Activated CD4-positive, alpha-beta T cell treated with anti-CD3 and anti-CD28 coated beads, Interleukin-2, amount 50 U/mL, for 24 hours (primary cell): ENCODE results near the gene OTULIN.

Experiments
- DNase-seq, 2 donors: peaks; one replicate each; pipeline ENCODE4 v3.0.0-alpha.2; 2020; ENCODE audit warnings: low read depth in 1 of 2, low spot score in 1 of 2

The OTULIN gene

DNA sequence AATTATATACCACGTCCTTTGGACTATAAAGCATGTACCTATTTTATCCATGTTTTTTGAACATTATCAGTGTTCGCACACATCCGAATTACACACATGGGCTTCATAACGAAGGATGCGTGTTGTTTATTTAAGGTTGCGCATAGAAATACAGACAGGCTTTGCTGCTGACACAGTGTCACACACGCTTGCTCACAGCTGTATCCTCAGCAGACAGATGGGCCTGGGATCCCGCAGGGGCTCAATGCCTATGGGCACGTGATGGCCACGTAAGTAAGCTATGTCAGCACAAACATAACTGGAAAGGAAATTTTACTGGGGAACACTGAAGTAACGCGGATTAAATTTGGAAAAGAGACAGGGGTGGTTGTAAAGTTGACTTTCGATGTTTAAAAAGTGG is 76.6 kb downstream of the OTULIN start:
- no peak for DNase-seq

DNA sequence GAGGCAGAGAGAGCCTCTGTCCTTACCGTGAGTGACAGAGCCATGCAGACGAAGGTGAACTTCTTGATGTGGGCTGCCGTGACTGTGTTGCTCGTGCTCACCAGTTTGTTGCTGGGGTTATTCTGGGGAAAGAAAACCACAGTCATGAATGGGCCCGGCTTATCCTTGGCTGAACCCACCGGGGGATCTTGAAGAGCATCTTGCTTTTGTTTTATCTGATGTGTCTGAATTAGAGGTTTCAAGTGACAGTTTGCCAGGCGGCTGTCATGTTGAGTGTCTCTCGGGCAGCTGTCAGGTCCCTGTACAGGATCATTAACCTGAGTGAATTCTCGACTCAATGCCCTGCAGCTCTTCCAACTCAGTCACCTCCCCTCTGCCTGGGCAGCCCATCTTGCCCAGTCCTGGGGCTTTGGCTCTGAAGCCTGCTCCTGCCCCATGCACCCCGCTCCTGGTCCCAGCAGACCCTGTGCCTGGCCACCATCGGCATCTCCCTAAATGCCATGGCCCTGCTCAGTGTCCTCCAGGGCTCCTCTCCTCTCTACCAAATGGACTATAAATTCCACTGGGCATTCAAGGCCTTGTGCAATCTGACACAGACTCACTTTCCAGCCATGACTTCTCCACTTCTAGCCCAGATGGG is 77.4 kb downstream of the OTULIN start:
- DNase-seq = no peak

DNA sequence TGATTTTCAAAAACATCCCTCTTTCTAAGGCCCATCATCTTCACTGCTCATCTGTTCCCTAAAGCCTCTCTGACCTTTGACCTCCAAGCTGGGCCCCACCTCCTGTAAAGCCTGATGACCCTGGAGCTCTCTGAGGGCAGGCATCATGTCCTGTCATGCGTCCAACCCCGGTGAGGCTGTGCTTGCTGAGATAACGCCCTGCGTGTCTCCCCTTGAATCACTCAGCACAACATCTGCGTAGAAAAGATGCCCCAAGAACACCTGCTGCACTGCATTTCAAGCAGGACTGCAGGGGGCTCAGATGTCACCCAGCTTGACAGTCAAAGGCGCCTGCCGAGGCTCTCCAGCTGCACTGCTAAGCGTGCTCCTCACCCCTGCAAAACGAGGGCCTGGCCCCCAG is 78.0 kb downstream of the OTULIN start:
- DNase-seq = no peak

DNA sequence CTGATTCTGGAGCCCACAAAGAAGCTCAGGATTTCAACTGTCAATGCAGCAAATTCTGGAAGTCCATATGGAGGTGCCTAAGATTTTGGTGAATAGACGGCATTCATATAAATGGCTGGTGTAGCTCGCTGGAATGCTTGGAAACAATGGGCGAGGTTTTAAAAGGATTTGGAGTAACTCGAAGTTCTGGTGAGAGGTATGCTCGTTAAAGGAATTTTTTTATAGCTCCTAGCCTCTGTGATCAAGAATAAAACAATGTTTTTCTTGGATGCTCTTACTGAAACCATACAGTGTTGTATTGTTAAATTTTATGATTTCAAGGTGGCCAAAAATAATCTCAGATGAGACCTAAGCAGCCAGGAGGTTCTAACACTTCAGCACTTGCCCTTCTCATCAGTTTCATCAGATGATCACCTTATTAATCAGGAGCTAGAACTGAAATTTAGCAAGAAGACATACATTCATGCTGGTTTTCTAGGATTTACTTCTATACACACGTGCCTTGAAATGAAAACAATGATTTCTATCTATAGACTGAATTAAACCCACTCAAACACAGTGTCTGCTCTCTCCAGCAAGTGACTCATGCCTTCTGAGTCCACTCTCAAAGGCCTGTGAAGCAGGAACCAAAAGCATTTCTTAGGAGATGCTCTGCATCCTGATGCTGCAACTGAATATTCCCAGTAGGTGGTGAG is 79.2 kb downstream of the OTULIN start:
- no peak for DNase-seq

DNA sequence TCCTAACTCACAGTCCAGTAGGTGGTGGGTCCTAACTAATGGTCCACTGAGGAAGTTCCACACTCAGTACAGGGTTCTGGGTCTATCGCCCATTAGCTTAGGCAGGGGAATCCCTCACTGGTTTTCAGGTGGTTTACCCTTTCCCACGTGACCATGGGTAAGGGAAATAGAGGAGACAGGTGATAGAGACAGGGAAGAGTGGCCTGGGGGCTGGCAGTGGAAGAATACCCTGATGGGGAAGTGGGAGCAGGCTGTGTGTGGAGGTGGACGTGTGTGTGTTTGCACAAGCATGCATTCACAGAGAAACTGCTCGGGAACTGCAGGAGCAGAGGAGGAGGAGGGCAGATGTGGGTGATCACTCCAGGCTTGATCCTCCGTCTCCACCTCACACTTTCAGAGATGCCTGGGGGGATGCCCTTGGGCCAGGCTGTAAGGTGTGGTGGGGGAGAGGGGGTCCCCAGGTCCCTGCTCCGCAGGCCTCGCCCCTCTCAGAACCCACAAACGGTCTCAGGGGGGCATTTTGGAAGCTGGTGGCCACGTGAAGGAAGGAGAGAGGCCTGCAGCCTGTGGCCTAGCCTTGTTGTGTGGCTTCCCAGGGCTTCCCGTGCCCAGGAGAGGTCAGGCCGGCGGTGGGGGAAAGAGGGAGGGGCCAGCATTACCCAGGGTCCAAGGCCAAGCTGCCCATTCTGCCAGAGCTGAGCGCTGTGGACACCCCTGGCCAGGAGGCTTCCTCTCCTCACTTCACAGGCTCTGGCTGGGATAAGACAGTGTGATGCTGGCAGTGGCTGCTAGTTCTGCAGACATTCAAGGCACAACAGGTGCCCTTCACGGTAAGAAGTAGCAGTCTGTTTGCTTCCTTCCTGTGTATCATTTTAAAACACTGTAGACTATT is 80.0 kb downstream of the OTULIN start:
- DNase-seq = no peak

DNA sequence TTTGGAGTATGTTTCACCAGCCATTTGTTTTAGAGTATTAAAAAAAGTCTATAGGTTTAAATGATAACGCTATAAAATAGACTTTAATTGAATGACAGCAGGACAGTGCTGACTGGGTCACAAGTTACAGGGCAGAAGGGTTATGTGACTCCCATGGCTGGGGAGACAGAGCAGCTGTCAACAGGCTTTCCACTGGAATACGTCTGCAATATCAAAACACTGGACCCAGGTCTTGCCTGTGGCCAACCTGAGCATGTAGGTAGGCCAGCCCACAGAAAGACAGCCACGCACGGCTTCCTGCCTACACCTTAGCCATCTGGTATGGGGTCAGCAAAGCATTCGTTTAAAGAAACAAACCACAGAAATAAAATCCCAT is 80.7 kb downstream of the OTULIN start:
- DNase-seq = no peak

DNA sequence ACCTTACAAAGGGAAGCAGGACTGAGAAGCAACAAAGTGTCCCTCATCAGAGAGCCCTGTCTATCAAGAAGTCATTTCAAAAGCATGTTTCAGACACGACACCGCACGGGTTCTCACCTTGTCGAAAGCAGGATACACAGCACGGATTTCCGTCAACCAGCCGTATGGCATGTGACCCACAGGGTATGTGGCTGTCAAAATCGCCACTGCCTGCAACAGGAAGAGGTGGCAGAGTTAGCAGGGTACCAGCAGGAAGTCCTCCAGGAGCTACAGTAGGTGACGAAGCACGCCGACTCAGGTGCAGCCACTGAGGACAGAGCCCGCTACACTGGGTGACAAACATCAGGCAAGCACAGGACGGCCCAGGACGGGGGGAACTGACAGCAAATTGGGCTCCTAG is 81.2 kb downstream of the OTULIN start:
- DNase-seq = no peak

DNA sequence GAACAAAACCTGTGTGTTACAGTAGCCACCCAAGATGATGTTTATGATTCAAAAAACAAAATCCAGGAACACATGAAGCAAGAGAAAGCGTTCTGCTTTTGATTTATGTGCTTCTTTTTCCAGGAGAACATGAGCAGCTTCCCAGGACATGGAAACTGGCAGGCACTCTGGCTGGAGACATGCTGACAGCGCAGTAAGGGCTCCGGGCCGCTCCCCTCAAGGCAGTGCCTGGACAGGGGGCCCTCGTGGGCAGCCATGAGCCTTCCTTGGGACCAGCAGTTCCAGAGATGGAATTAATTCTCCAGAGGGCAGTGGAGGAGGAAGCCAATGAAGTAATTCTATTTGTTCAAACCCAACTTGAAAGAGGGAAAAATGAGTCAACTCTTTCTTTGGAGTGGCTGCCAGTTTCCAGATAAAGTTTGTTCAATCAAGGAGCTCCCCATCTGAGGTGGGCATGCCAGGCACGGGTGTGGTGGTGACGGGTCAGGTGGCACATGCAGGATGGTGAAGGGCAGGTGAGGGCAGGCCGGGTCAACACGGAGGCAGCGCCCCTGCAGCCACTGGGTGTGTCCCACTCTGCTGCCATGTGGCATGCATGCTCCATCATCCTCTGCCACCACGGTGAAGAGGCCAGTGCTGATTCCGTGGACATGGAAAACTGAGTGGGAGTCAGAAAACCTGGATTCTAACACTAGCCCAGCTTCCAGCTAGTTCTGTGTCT is 83.8 kb downstream of the OTULIN start:
- no peak for DNase-seq
